Activated T-helper 17 cell treated with anti-CD3 and anti-CD28 coated beads, Interleukin-2, amount 50 U/mL, for 72 hours (primary cell): Measurements from ENCODE around the gene MAP4K4. TPM values are rescaled to one million over a fixed set of nuclear protein-coding genes. Genes with fewer than 3 reads are reported as not detected.
A peak's percentile ranks its signal among the peaks of the same experiment; 100 is the strongest.
"Not testable (repeated sequence)": the region's sequence is repeated elsewhere in the genome, so short reads cannot be mapped to it uniquely, and the experiment has no call there.

Experiments used
- ATAC-seq: fragments of 150-1000 bp; cut with Tn5 transposase; replicated peaks from 2 replicates; pipeline ENCODE4 v1.10.0; 2021; ENCODE audit warnings: mild to moderate bottlenecking, moderate library complexity
- H3K27ac Mint-ChIP-seq: one replicate; pipeline ENCODE4 v1.8.0; 2022; ENCODE audit warnings: mixed read lengths
- H3K27me3 Mint-ChIP-seq: one replicate; pipeline ENCODE4 v1.8.0; 2022; ENCODE audit warnings: mixed read lengths
- H3K36me3 Mint-ChIP-seq: one replicate; pipeline ENCODE4 v1.8.0; 2022; ENCODE audit warnings: low read depth, mild to moderate bottlenecking, mixed read lengths
- H3K4me1 Mint-ChIP-seq: one replicate; pipeline ENCODE4 v1.8.0; 2022; ENCODE audit warnings: mixed read lengths
- H3K4me3 Mint-ChIP-seq: one replicate; pipeline ENCODE4 v1.8.0; 2022; ENCODE audit warnings: mild to moderate bottlenecking, mixed read lengths
- H3K9me3 Mint-ChIP-seq: one replicate; pipeline ENCODE4 v1.8.0; 2022; ENCODE audit warnings: mixed read lengths
- total RNA-seq, 2 donors: library from RNA; stranded (reverse); gene quantifications; one replicate each; pipeline ENCODE4 v1.2.3, GENCODE V29; 2022

MAP4K4 gene
- total RNA-seq, 2 donors from 2014 or later, result 26.4 to 54.9 TPM

GRCh38 chr2:101736861-101737291, 39.4 kb downstream of the MAP4K4 start:
- Mint-ChIP-seq H3K9me3 (no peaks in the 10 kb centered on the region), H3K4me1 (peaks cover 57% of the 10 kb centered on the region), H3K36me3 (no peaks in the 10 kb centered on the region), H3K27me3 (no peaks in the 10 kb centered on the region), H3K4me3 (peak overlapping the region; percentile 56), H3K27ac (peak overlapping the region; percentile 83)
- ATAC-seq, result peak; percentile 87

DNA sequence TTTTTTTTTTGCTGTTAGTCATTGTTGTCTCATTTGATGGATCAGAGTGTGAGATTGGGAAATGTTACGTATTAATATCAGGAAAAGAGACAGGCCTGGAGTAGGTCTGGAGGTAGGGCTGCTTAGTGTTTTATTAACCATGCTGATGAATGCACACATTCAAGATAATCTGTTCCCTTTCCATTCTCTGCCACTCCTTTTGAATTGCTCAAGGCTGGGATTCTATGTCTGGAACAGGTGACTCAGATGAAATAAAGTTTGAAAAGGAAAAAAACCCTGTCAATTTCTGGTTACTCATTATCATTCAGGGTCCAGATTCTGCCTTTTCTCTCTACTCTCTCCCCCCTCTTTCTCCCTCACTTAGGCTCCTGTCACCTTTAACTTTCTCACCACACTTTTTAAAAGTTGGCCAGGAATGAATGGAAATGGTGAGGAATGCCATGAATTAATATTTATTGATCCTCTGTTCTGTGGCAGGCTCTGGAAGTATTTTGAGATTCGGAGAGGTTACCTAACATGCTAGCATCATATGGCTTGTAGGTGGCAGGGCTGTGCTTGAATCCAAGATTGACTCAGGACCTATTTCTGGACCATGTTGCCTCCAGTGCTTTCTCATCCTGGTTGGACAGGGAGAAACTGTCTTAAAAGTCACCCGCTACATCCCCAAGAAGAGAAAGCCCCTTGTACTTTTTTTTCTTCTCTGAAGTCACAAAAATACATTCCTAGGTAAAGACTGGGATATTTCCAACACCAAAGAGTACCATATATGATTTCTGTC, 40.2 kb downstream of the MAP4K4 start:
- peak; percentile 13 for ATAC-seq
- H3K4me1 Mint-ChIP-seq, result peaks cover 59% of the 10 kb centered on the region
- no peaks in the 10 kb centered on the region for H3K36me3 Mint-ChIP-seq
- no peaks in the 10 kb centered on the region for H3K9me3 Mint-ChIP-seq
- H3K4me3 Mint-ChIP-seq, result peak overlapping the region; percentile 56
- H3K27me3 Mint-ChIP-seq, result no peaks in the 10 kb centered on the region
- H3K27ac Mint-ChIP-seq, result peak overlapping the region; percentile 83

GRCh38 chr2:101738649-101739048, 41.1 kb downstream of the MAP4K4 start:
- peak overlapping the region; percentile 56 for H3K4me3 Mint-ChIP-seq

GRCh38 chr2:101740555-101740964, 43.1 kb downstream of the MAP4K4 start:
- H3K36me3 Mint-ChIP-seq, result no peaks in the 10 kb centered on the region
- H3K9me3 Mint-ChIP-seq, result no peaks in the 10 kb centered on the region
- no peaks in the 10 kb centered on the region for H3K27me3 Mint-ChIP-seq
- no peak overlapping the region for H3K27ac Mint-ChIP-seq
- H3K4me3 Mint-ChIP-seq, result no peak overlapping the region
- ATAC-seq, result no peak
- peaks cover 64% of the 10 kb centered on the region for H3K4me1 Mint-ChIP-seq

More at GRCh38 chr2:101738649-101739048, 41.1 kb downstream of the MAP4K4 start:
- Mint-ChIP-seq H3K9me3 (no peaks in the 10 kb centered on the region), H3K4me1 (peaks cover 59% of the 10 kb centered on the region), H3K36me3 (no peaks in the 10 kb centered on the region), H3K27ac (peak overlapping the region; percentile 10), H3K27me3 (no peaks in the 10 kb centered on the region)
- no peak for ATAC-seq

DNA sequence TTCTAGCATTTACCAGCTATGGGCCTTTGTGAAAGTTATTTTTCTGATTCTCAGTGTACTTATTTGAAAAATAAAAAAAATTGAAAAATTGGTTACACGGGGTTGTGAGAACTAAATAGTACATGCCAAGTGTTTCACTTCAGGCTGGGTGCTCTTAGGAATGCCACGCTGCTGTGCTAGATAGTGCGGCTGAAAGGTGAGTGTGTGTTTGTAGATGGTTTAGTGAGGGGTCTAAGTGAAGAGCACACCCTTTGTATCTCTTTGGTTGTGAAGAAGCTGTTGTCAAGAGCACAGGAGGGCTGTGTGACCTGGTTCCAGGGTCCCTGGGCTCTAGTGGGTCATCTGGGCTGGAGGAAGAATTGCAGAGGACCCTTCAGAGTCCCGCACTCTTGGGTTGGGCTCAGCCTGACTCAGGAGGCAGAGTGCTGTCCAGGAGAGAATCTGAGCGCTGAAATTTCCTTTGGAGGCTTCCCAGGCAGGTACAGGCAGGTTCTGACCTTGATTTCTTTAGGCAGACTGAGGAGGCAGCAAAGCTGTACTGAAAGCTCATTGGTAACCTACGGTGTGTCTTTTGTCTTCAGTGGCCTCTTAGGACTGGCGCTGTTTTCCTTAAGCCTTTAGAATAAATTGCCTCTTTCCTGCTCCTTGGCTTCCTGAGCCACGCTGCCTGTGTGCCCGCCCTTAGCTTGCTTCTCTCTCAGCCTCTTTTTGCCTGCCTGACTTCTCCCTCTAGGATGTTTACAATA, 44.4 kb downstream of the MAP4K4 start:
- no peaks in the 10 kb centered on the region for H3K27me3 Mint-ChIP-seq
- H3K27ac Mint-ChIP-seq, result peak overlapping the region; percentile 13
- no peaks in the 10 kb centered on the region for H3K9me3 Mint-ChIP-seq
- H3K36me3 Mint-ChIP-seq, result no peaks in the 10 kb centered on the region
- ATAC-seq, result no peak
- peaks cover 63% of the 10 kb centered on the region for H3K4me1 Mint-ChIP-seq
- H3K4me3 Mint-ChIP-seq, result peak overlapping the region; percentile 62

DNA sequence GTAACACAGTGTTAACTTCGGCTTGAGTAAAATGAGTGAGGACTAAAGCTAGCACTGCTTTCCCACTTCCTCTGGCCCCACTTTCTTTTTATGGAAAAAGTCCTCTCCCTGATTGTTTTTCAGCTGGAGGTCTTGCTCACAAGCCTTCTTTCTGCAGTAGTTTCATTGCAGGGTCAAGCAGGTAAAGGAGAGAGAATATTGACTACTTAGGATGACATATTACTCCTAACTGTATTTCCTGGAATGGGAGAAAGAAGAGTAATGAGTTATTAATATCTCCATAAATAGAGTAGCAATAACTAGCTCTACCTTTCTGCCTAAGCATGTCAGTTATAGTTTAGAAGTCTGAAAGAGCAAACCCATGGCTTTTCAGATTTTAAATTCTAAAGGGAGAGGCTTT, 45.0 kb downstream of the MAP4K4 start:
- peak overlapping the region; percentile 62 for H3K4me3 Mint-ChIP-seq
- H3K4me1 Mint-ChIP-seq, result peaks cover 61% of the 10 kb centered on the region
- H3K27me3 Mint-ChIP-seq, result no peaks in the 10 kb centered on the region
- H3K36me3 Mint-ChIP-seq, result no peaks in the 10 kb centered on the region
- ATAC-seq, result no peak
- H3K9me3 Mint-ChIP-seq, result no peaks in the 10 kb centered on the region
- H3K27ac Mint-ChIP-seq, result no peak overlapping the region

GRCh38 chr2:101743288-101743687, 45.8 kb downstream of the MAP4K4 start:
- Mint-ChIP-seq H3K4me1 (peaks cover 54% of the 10 kb centered on the region), H3K9me3 (no peaks in the 10 kb centered on the region), H3K4me3 (peak overlapping the region; percentile 62), H3K36me3 (no peaks in the 10 kb centered on the region), H3K27ac (peak overlapping the region; percentile 40), H3K27me3 (no peaks in the 10 kb centered on the region)
- peak; percentile 29 for ATAC-seq

DNA sequence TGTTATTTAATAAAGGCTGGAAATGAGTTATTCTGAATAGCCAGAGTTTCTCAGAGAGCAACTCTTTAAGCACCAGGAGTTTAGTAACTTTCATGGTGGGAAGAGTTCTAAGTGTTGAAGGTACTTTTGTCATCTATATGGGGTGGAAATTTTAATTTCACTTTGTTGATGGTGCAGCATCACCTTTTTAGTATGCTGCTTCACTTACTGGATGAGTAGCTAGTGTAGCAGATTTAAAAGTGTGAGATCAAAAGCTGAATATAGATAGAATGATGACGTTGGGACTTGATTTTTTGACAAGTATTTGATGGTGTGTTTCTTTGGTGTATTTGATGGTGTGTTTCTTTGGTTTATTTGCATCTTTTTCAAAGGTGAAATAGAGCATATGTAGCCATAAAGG, 47.3 kb downstream of the MAP4K4 start:
- no peaks in the 10 kb centered on the region for H3K9me3 Mint-ChIP-seq
- peak; percentile 34 for ATAC-seq
- H3K27ac Mint-ChIP-seq, result peak overlapping the region; percentile 72
- H3K36me3 Mint-ChIP-seq, result no peaks in the 10 kb centered on the region
- H3K4me3 Mint-ChIP-seq, result peak overlapping the region; percentile 62
- H3K27me3 Mint-ChIP-seq, result no peaks in the 10 kb centered on the region
- H3K4me1 Mint-ChIP-seq, result peaks cover 48% of the 10 kb centered on the region

GRCh38 chr2:101745711-101746694, 48.5 kb downstream of the MAP4K4 start:
- no peaks in the 10 kb centered on the region for H3K9me3 Mint-ChIP-seq
- peak; percentile 83 for ATAC-seq
- H3K4me3 Mint-ChIP-seq, result peak overlapping the region; percentile 62
- peaks cover 48% of the 10 kb centered on the region for H3K4me1 Mint-ChIP-seq
- H3K27me3 Mint-ChIP-seq, result no peaks in the 10 kb centered on the region
- peak overlapping the region; percentile 58 for H3K27ac Mint-ChIP-seq
- no peaks in the 10 kb centered on the region for H3K36me3 Mint-ChIP-seq

DNA sequence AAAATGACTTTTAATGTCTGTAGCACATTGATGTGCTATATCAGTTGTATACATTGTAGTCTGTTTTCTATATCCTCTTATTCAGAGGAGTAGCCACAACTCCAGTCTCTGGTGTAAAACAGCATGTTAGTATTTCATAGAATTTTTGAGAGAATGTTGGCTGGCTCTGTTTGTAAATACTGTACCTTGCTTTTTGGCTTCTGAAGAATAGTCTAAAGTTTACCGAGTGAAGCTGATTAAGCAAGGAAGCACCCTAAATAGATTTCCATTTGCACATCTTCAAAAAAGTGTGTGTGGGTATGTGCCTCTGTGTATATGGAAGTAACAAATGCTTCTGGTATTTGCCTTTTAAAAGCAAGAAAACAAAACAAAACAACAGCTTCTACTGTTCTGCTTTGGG, 50.5 kb downstream of the MAP4K4 start:
- peaks cover 57% of the 10 kb centered on the region for H3K4me1 Mint-ChIP-seq
- H3K4me3 Mint-ChIP-seq, result no peak overlapping the region
- no peak overlapping the region for H3K27ac Mint-ChIP-seq
- no peaks in the 10 kb centered on the region for H3K9me3 Mint-ChIP-seq
- no peak for ATAC-seq
- no peaks in the 10 kb centered on the region for H3K27me3 Mint-ChIP-seq
- no peaks in the 10 kb centered on the region for H3K36me3 Mint-ChIP-seq

- H3K4me3 Mint-ChIP-seq, result not testable (repeated sequence)
- peaks cover 57% of the 10 kb centered on the region for H3K4me1 Mint-ChIP-seq
Observed at GRCh38 chr2:101748462-101748861, 51.0 kb downstream of the MAP4K4 start.

GRCh38 chr2:101750688-101751087, 53.2 kb downstream of the MAP4K4 start:
- H3K4me1 Mint-ChIP-seq, result peaks cover 58% of the 10 kb centered on the region
- no peak overlapping the region for H3K27ac Mint-ChIP-seq
- no peaks in the 10 kb centered on the region for H3K36me3 Mint-ChIP-seq
- H3K4me3 Mint-ChIP-seq, result no peak overlapping the region
- H3K9me3 Mint-ChIP-seq, result no peaks in the 10 kb centered on the region
- ATAC-seq, result no peak
- no peaks in the 10 kb centered on the region for H3K27me3 Mint-ChIP-seq

More at GRCh38 chr2:101748462-101748861, 51.0 kb downstream of the MAP4K4 start:
- not testable (repeated sequence) for H3K36me3 Mint-ChIP-seq, H3K9me3 Mint-ChIP-seq, ATAC-seq, H3K27me3 Mint-ChIP-seq, H3K27ac Mint-ChIP-seq

DNA sequence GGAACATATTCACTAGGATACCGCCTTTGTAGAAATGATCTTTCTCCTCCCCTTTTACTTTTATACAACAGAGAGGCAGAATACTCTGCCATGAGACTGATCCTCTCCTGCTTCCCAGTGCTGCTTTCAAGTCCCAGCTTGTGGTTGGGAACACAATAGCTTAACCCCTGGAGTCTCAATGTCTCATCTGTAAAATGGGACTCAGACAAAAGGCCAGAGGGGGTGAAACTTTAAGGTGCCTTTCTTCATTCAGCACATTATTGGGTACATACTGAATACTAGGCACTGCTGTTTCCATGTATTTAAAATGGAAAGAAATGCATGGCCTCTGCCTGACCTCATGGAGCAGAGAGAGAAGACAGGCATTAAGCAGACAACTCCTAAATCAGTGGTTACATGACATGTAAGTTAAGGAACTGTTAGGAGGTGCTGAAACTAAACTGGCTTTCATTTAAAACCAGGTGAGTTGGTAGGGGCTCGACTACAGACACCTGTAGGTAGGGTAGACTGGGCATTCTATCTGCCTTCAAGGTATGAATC, 53.8 kb downstream of the MAP4K4 start:
- Mint-ChIP-seq H3K4me3 (peak overlapping the region; percentile 16), H3K36me3 (no peaks in the 10 kb centered on the region), H3K9me3 (no peaks in the 10 kb centered on the region), H3K27me3 (no peaks in the 10 kb centered on the region), H3K4me1 (peaks cover 54% of the 10 kb centered on the region), H3K27ac (no peak overlapping the region)
- no peak for ATAC-seq
